Testis (tissue), 3 donors: ENCODE measurements around the gene OVAAL. TPM values are rescaled to one million over a fixed set of nuclear protein-coding genes. Genes with fewer than 3 reads are reported as not detected.

ENCODE experiments used
- DNase-seq: peaks from one replicate; pipeline ENCODE4 v3.0.0-alpha.2; 2019
- H3K27ac ChIP-seq, 2 donors: fragments of 200-600 bp; sonication (generic); one replicate each; pipeline ENCODE4 v1.5.1; 2019
- H3K27me3 ChIP-seq: fragments of 200-600 bp; sonication (generic); one replicate; pipeline ENCODE4 v1.5.1; 2019
- H3K36me3 ChIP-seq: fragments of 200-600 bp; sonication (generic); one replicate; pipeline ENCODE4 v1.5.1; 2017; ENCODE audit warnings: low read depth; ENCODE audit errors: missing control alignments
- H3K4me1 ChIP-seq: fragments of 200-600 bp; sonication (generic); one replicate; pipeline ENCODE4 v1.5.1; 2019
- H3K4me3 ChIP-seq, 2 donors: fragments of 200-600 bp; sonication (generic); one replicate each; pipeline ENCODE4 v1.5.1; 2017 to 2019
- H3K9me3 ChIP-seq: fragments of 200-600 bp; sonication (generic); one replicate; pipeline ENCODE4 v1.5.1; 2017
- POLR2A ChIP-seq: fragments of 450-650 bp; IDR thresholded peaks from one replicate; pipeline ENCODE4 v1.6.1; 2017; ENCODE audit warnings: antibody characterized with exemption, mild to moderate bottlenecking, moderate library complexity
- WGBS, 2 donors: methylation state at CpG; one replicate each; pipeline ENCODE4 v1.1.5; 2018; 5-methylcytosine and 5-hydroxymethylcytosine counted together
- intact Hi-C: fragments of 100-400 bp; cut with DNase I; formaldehyde crosslinking; loops from one replicate; pipeline ENCODE4 v1.15.1; 2023; ENCODE audit warnings: low total_unique reads
- polyA plus RNA-seq: library from polyadenylated mRNA; stranded (reverse); fragments of 350-450 nt; fragmentation: Illumina TruSeq; extraction: RNeasy Lipid Tissue Mini Kit (QIAGEN cat#74804); gene quantifications from one replicate; pipeline ENCODE4 v1.2.3, GENCODE V29; 2014; ENCODE audit warnings: low read depth, low replicate concordance; ENCODE audit not compliant: insufficient read depth
- total RNA-seq, 2 donors: library from RNA; depleted of rRNA; stranded (reverse); fragments of >200 nt; gene quantifications; one replicate each; pipeline ENCODE4 v1.2.3, GENCODE V29; 2016
- TF ChIP-seq, protein P1 (sequence below), 3 experiments: fragments of 450-650 bp in 2 of 3; fragments of 200-600 bp in 1 of 3; sonication (generic) in 1 of 3; IDR thresholded peaks; one replicate each; pipeline ENCODE4 v1.5.1; 2016 to 2019; ENCODE audit warnings: antibody characterized with exemption in 3 of 3, mild to moderate bottlenecking in 2 of 3, moderate library complexity in 1 of 3

OVAAL gene
- total and polyA plus RNA-seq, 3 donors from 2014 or later = not detected

DNA sequence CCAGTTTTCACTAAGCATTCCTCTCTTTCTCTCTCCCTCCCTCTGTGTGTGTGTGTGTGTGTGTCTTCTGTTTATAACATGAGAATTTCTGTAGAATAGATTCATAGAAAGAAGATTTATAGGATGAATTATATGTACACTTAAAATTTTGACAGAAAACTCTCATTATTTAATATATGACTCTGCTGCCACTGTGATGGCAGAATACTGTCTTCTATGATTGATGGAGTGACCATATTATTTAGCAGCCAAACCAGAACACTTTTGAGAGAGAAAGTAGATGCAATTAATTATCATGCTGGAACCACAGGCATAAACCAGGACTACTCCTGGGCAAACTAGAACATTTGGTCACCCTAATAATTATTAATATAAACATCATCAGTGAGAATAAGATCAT is 38.8 kb downstream of the OVAAL start:
- DNase-seq = no peak
- Histone ChIP-seq H3K27me3 (no peaks in the 10 kb centered on the region), H3K9me3 (no peaks in the 10 kb centered on the region), H3K36me3 (no peaks in the 10 kb centered on the region), H3K4me1 (peaks cover 11% of the 10 kb centered on the region), H3K27ac (no peak overlapping the region), H3K4me3 (no peak overlapping the region)
- TF ChIP-seq, protein P1, sequence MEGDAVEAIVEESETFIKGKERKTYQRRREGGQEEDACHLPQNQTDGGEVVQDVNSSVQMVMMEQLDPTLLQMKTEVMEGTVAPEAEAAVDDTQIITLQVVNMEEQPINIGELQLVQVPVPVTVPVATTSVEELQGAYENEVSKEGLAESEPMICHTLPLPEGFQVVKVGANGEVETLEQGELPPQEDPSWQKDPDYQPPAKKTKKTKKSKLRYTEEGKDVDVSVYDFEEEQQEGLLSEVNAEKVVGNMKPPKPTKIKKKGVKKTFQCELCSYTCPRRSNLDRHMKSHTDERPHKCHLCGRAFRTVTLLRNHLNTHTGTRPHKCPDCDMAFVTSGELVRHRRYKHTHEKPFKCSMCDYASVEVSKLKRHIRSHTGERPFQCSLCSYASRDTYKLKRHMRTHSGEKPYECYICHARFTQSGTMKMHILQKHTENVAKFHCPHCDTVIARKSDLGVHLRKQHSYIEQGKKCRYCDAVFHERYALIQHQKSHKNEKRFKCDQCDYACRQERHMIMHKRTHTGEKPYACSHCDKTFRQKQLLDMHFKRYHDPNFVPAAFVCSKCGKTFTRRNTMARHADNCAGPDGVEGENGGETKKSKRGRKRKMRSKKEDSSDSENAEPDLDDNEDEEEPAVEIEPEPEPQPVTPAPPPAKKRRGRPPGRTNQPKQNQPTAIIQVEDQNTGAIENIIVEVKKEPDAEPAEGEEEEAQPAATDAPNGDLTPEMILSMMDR (IDR thresholded peaks at IDR 0.05) = no peak
- no peak for TF ChIP-seq POLR2A
- intact Hi-C loops = no loop called here

GRCh38 chr1:180598333-180598974 is 39.7 kb downstream of the OVAAL start:
- no peak for DNase-seq

GRCh38 chr1:180600343-180600742 is 41.6 kb downstream of the OVAAL start:
- no peaks in the 10 kb centered on the region for H3K4me1 ChIP-seq
- no peak overlapping the region for H3K4me3 ChIP-seq
- 77 to 100% methylated on average over 1 of the region's 1 CpG for WGBS, 2 donors
- H3K27ac ChIP-seq = no peak overlapping the region
- TF ChIP-seq, protein P1 (IDR thresholded peaks at IDR 0.05) = no peak
- TF ChIP-seq POLR2A = no peak
- H3K9me3 ChIP-seq = no peaks in the 10 kb centered on the region
- H3K27me3 ChIP-seq = no peaks in the 10 kb centered on the region
- no peak for DNase-seq
- intact Hi-C loops = no loop called here
- H3K36me3 ChIP-seq = no peaks in the 10 kb centered on the region

More at GRCh38 chr1:180598333-180598974, 39.7 kb downstream of the OVAAL start:
- Histone ChIP-seq H3K27me3 (no peaks in the 10 kb centered on the region), H3K36me3 (no peaks in the 10 kb centered on the region), H3K27ac (no peak overlapping the region), H3K4me1 (peaks cover 3% of the 10 kb centered on the region), H3K9me3 (no peaks in the 10 kb centered on the region), H3K4me3 (no peak overlapping the region)
- WGBS, 2 donors = 68 to 70% methylated on average over 6 of the region's 6 CpGs
- intact Hi-C loops = no loop called here
- TF ChIP-seq, protein P1 (IDR thresholded peaks at IDR 0.05) = no peak
- no peak for TF ChIP-seq POLR2A

GRCh38 chr1:180601512-180601911 is 42.7 kb downstream of the OVAAL start:
- DNase-seq = no peak
- Histone ChIP-seq H3K27ac (no peak overlapping the region), H3K4me3 (no peak overlapping the region), H3K4me1 (no peaks in the 10 kb centered on the region), H3K9me3 (no peaks in the 10 kb centered on the region), H3K27me3 (no peaks in the 10 kb centered on the region), H3K36me3 (no peaks in the 10 kb centered on the region)
- intact Hi-C loops = no loop called here
- 71 to 86% methylated on average over 1 of the region's 1 CpG for WGBS, 2 donors
- TF ChIP-seq POLR2A = no peak
- TF ChIP-seq, protein P1 (IDR thresholded peaks at IDR 0.05) = no peak

- Histone ChIP-seq H3K27ac (no peak overlapping the region), H3K4me3 (no peak overlapping the region), H3K27me3 (no peaks in the 10 kb centered on the region), H3K36me3 (no peaks in the 10 kb centered on the region), H3K4me1 (no peaks in the 10 kb centered on the region), H3K9me3 (no peaks in the 10 kb centered on the region)
- no peak for DNase-seq
- intact Hi-C loops = no loop called here
- WGBS, 2 donors = 59 to 63% methylated on average over 4 to 6 of the region's 6 CpGs
- TF ChIP-seq, protein P1 (IDR thresholded peaks at IDR 0.05) = no peak
- TF ChIP-seq POLR2A = no peak
Observed at GRCh38 chr1:180603223-180603849, 44.6 kb downstream of the OVAAL start.
